ENCODE results near the gene DCDC1. TPM values are rescaled to one million over a fixed set of nuclear protein-coding genes. Genes with fewer than 3 reads are reported as not detected.

DCDC1 gene
- total RNA-seq, 1 experiment from 2014 or later: 1.5 TPM

- TF ChIP-seq ZBTB33 (IDR thresholded peaks at IDR 0.05; ENCODE audit: extremely low read depth, insufficient replicate concordance, low read length): no peak
Measured at GRCh38 chr11:30983143-30983542, 386.4 kb downstream of the DCDC1 start (continued).

DNA sequence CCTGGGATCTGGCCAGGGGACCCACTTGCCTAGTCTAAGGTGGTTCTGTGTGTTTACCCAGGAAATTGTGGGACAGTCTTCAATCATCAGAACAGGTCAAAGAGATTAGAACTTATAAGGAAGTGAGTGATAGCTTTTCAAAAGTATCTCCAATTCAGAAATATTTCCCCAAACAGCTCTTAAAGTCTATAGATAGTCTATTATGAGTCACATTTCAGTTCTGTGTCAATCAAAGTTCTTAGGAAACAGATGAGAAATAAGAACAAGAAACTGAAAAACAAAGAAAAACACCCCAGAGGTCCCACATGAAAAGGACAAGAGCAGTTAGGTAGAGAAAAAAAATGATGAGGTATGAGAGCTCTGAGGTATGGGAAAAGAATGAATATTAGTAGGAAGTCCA, 402.0 kb downstream of the DCDC1 start:
- no peaks in the 10 kb centered on the region for H3K9me2 ChIP-seq (ENCODE audit: insufficient read depth)
- no peaks in the 10 kb centered on the region for H4K20me1 ChIP-seq (ENCODE audit: insufficient read depth)
- no peak for TF ChIP-seq FOSL1 (IDR thresholded peaks at IDR 0.05; ENCODE audit: low read depth)
- no peak for TF ChIP-seq TCF7L2 (IDR thresholded peaks at IDR 0.05; ENCODE audit: borderline replicate concordance, extremely low read depth, insufficient read depth, insufficient read length)
- TF ChIP-seq SIN3A (IDR thresholded peaks at IDR 0.05; ENCODE audit: low read depth): no peak
- TF ChIP-seq SRF (IDR thresholded peaks at IDR 0.05; ENCODE audit: low read depth): no peak
- no peak for TF ChIP-seq CEBPB (IDR thresholded peaks at IDR 0.05; ENCODE audit: low read depth)
- no peak for TF ChIP-seq POLR2AphosphoS5 (IDR thresholded peaks at IDR 0.05; ENCODE audit: low read depth, low read length)
- TF ChIP-seq, protein P1, sequence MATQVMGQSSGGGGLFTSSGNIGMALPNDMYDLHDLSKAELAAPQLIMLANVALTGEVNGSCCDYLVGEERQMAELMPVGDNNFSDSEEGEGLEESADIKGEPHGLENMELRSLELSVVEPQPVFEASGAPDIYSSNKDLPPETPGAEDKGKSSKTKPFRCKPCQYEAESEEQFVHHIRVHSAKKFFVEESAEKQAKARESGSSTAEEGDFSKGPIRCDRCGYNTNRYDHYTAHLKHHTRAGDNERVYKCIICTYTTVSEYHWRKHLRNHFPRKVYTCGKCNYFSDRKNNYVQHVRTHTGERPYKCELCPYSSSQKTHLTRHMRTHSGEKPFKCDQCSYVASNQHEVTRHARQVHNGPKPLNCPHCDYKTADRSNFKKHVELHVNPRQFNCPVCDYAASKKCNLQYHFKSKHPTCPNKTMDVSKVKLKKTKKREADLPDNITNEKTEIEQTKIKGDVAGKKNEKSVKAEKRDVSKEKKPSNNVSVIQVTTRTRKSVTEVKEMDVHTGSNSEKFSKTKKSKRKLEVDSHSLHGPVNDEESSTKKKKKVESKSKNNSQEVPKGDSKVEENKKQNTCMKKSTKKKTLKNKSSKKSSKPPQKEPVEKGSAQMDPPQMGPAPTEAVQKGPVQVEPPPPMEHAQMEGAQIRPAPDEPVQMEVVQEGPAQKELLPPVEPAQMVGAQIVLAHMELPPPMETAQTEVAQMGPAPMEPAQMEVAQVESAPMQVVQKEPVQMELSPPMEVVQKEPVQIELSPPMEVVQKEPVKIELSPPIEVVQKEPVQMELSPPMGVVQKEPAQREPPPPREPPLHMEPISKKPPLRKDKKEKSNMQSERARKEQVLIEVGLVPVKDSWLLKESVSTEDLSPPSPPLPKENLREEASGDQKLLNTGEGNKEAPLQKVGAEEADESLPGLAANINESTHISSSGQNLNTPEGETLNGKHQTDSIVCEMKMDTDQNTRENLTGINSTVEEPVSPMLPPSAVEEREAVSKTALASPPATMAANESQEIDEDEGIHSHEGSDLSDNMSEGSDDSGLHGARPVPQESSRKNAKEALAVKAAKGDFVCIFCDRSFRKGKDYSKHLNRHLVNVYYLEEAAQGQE (IDR thresholded peaks at IDR 0.05; ENCODE audit: low read depth): no peak
- no peak for TF ChIP-seq JUND (IDR thresholded peaks at IDR 0.05)
- TF ChIP-seq, protein P2, sequence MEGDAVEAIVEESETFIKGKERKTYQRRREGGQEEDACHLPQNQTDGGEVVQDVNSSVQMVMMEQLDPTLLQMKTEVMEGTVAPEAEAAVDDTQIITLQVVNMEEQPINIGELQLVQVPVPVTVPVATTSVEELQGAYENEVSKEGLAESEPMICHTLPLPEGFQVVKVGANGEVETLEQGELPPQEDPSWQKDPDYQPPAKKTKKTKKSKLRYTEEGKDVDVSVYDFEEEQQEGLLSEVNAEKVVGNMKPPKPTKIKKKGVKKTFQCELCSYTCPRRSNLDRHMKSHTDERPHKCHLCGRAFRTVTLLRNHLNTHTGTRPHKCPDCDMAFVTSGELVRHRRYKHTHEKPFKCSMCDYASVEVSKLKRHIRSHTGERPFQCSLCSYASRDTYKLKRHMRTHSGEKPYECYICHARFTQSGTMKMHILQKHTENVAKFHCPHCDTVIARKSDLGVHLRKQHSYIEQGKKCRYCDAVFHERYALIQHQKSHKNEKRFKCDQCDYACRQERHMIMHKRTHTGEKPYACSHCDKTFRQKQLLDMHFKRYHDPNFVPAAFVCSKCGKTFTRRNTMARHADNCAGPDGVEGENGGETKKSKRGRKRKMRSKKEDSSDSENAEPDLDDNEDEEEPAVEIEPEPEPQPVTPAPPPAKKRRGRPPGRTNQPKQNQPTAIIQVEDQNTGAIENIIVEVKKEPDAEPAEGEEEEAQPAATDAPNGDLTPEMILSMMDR (IDR thresholded peaks at IDR 0.05 in 2 of 3, conservative IDR thresholded peaks at IDR 0.05 in 1 of 3; ENCODE audit: borderline replicate concordance in 1 of 3, insufficient read depth in 1 of 3, low read depth in 2 of 3, low read length in 2 of 3): no peak
- TF ChIP-seq EZH2 (IDR thresholded peaks at IDR 0.05): no peak
- no peak for TF ChIP-seq EGR1 (IDR thresholded peaks at IDR 0.05; ENCODE audit: low read depth)
- TF ChIP-seq YY1 (IDR thresholded peaks at IDR 0.05; ENCODE audit: extremely low read depth, insufficient replicate concordance, low read depth, low read length): no peak
- TF ChIP-seq POLR2A (IDR thresholded peaks at IDR 0.05; ENCODE audit: borderline replicate concordance, extremely low read depth, insufficient read depth, insufficient read length): no peak
- TF ChIP-seq EZH2phosphoT487 (IDR thresholded peaks at IDR 0.05; ENCODE audit: borderline replicate concordance): no peak
- TF ChIP-seq, protein P3, sequence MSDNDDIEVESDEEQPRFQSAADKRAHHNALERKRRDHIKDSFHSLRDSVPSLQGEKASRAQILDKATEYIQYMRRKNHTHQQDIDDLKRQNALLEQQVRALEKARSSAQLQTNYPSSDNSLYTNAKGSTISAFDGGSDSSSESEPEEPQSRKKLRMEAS (IDR thresholded peaks at IDR 0.05): no peak
- intact Hi-C loops (cut with micrococcal nuclease): no loop called here
- H3K27me3 ChIP-seq (ENCODE audit: insufficient read depth, low read length): peaks cover 9% of the 10 kb centered on the region
- DNase-seq (ENCODE audit: low read depth, low spot score) (no peak), ATAC-seq (no peak)
- H3K9ac ChIP-seq (ENCODE audit: low read length): no peak overlapping the region
- POLR2A ChIA-PET: no interaction called here
- H3K9me3 ChIP-seq (ENCODE audit: control insufficient read depth in 1 of 2, insufficient read depth in 1 of 2, low read depth in 1 of 2, low read length in 2 of 2): no peaks in the 10 kb centered on the region
- CTCF ChIA-PET: interaction anchor here (1.0 kb wide), 1 partner anchor 78 kb away, joined by 3 read pairs; no protein-coding TSS in a partner anchor
- no peak overlapping the region for H2AFZ ChIP-seq (ENCODE audit: low read depth, low read length, poor library complexity, severe bottlenecking)
- RAD21 ChIA-PET (ENCODE audit: low non-redundant PET in 1 of 2, low total read pairs in 2 of 2, uncharacterized antibody in 2 of 2, unreplicated experiment in 2 of 2): no interaction called here
- BruUV-seq (replicated peaks): no TSS peak
- H3K27ac ChIP-seq (ENCODE audit: low read depth, low read length): no peak overlapping the region
- no peak overlapping the region for H3K4me2 ChIP-seq (ENCODE audit: low read length)
- no peaks in the 10 kb centered on the region for H3K36me3 ChIP-seq (ENCODE audit: control insufficient read depth in 1 of 2, insufficient read depth in 2 of 2, low read length in 2 of 2)
- no peaks in the 10 kb centered on the region for H3K79me2 ChIP-seq (ENCODE audit: insufficient read depth, low read length)
- no peaks in the 10 kb centered on the region for H3K4me1 ChIP-seq (ENCODE audit: control insufficient read depth in 1 of 2, insufficient read depth in 2 of 2, low read length in 2 of 2)
- H3K4me3 ChIP-seq (replicated peaks in 1 of 2; ENCODE audit: low read depth in 1 of 2, low read length in 2 of 2): no peak overlapping the region

Data from HCT116 (cell line).